HG02852 (cell line): Measurements from ENCODE around the gene ZEB2.
"Not testable (repeated sequence)": the region's sequence is repeated elsewhere in the genome, so short reads cannot be mapped to it uniquely, and the experiment has no call there.

Experiments
- ATAC-seq: cut with Tn5 transposase; IDR thresholded peaks from one replicate; pipeline ENCODE4 v1.9.1; 2021; ENCODE audit warnings: mild to moderate bottlenecking, moderate library complexity; ENCODE audit not compliant: unreplicated experiment

The ZEB2 gene

GRCh38 chr2:144390424-144391020 is 129.4 kb downstream of the ZEB2 start:
- ATAC-seq, result no peak

GRCh38 chr2:144389930-144390311 is 130.0 kb downstream of the ZEB2 start:
- ATAC-seq, result no peak

- ATAC-seq, result no peak
Observed at GRCh38 chr2:144389151-144389929, 130.6 kb downstream of the ZEB2 start.

- no peak for ATAC-seq
Observed at GRCh38 chr2:144385381-144385780, 134.5 kb downstream of the ZEB2 start.

GRCh38 chr2:144383571-144384100 is 136.3 kb downstream of the ZEB2 start:
- ATAC-seq, result no peak

- peak; percentile 98 for ATAC-seq
Observed at GRCh38 chr2:144382849-144383248, 137.1 kb downstream of the ZEB2 start.

- no peak for ATAC-seq
Observed at GRCh38 chr2:144381716-144382115, 138.2 kb downstream of the ZEB2 start.

GRCh38 chr2:144379851-144380311 is 140.0 kb downstream of the ZEB2 start:
- no peak for ATAC-seq

GRCh38 chr2:144378551-144378950 is 141.4 kb downstream of the ZEB2 start:
- ATAC-seq, result no peak

- no peak for ATAC-seq
Observed at GRCh38 chr2:144377914-144378313, 142.0 kb downstream of the ZEB2 start.

- ATAC-seq, result no peak
Observed at GRCh38 chr2:144376926-144377325, 143.0 kb downstream of the ZEB2 start.

- no peak for ATAC-seq
Observed at GRCh38 chr2:144376460-144376859, 143.5 kb downstream of the ZEB2 start.

GRCh38 chr2:144374163-144374661 is 145.7 kb downstream of the ZEB2 start:
- peak; percentile 76 for ATAC-seq

- no peak for ATAC-seq
Observed at GRCh38 chr2:144372410-144373080, 147.4 kb downstream of the ZEB2 start.

- ATAC-seq, result no peak
Observed at GRCh38 chr2:144370937-144371584, 148.9 kb downstream of the ZEB2 start.

GRCh38 chr2:144369416-144369815 is 150.5 kb downstream of the ZEB2 start:
- ATAC-seq, result no peak

GRCh38 chr2:144366825-144367429 is 153.0 kb downstream of the ZEB2 start:
- ATAC-seq, result no peak

- peak; percentile 97 for ATAC-seq
Observed at GRCh38 chr2:144364944-144365738, 154.8 kb downstream of the ZEB2 start.

GRCh38 chr2:144364247-144364646 is 155.7 kb downstream of the ZEB2 start:
- ATAC-seq, result not testable (repeated sequence)

GRCh38 chr2:144362401-144362800 is 157.5 kb downstream of the ZEB2 start:
- ATAC-seq, result no peak
